Endothelial cell of umbilical vein (primary cell): ENCODE data around the gene RPP25L. TPM values are rescaled to one million over a fixed set of nuclear protein-coding genes. Genes with fewer than 3 reads are reported as not detected.

Source experiments
- BruUV-seq: library from RNA; stranded (reverse); fragments of 400-500 nt; replicated peaks from 2 replicates; lab custom pipeline; 2021; lab: Mats Ljungman, UMichigan
- CTCF ChIA-PET: fragments of 300-600, 350-600 bp; sonication (Branson Sonifier 250); formaldehyde crosslinking; loops from one replicate; lab custom pipeline; 2021; ENCODE audit warnings: antibody characterized with exemption, inconsistent platforms; lab: Charles Lee
- POLR2A ChIA-PET: fragments of 300-600, 350-600 bp; sonication (Branson Sonifier 250); formaldehyde crosslinking; loops from one replicate; lab custom pipeline; 2021; ENCODE audit warnings: antibody characterized with exemption, inconsistent platforms; lab: Charles Lee
- DNase-seq: peaks from one replicate; pipeline ENCODE4 v3.0.0-alpha.2; 2011; ENCODE audit warnings: low read depth, low spot score
- FAIRE-seq: peaks from 2 replicates; lab custom pipeline; 2011; peaks lifted over from hg19 to GRCh38; lab: Jason Lieb, UNC
- H2AFZ ChIP-seq: 2 replicates; pipeline ENCODE4 v1.6.0; 2012; ENCODE audit warnings: low read depth, low read length, control low read depth, inconsistent platforms
- H3K27ac ChIP-seq: 2 replicates; pipeline ENCODE4 v1.5.1; 2011; ENCODE audit warnings: low read depth, mild to moderate bottlenecking, control low read depth, low read length, moderate library complexity; ENCODE audit not compliant: insufficient read depth
- H3K27me3 ChIP-seq, 2 experiments: 2 replicates each; pipeline versions ENCODE4 v1.6.0 to v1.6.1; 2011; ENCODE audit warnings: low read length in 2 of 2, mixed read lengths in 1 of 2; ENCODE audit not compliant: control insufficient read depth in 2 of 2, insufficient read depth in 2 of 2
- H3K36me3 ChIP-seq, 2 experiments: 2 replicates in 1 of 2; 3 replicates in 1 of 2; pipeline ENCODE4 v1.5.1; 2011; ENCODE audit warnings: low read length in 2 of 2, mild to moderate bottlenecking in 1 of 2, moderate library complexity in 1 of 2; ENCODE audit not compliant: control insufficient read depth in 2 of 2, insufficient read depth in 2 of 2; ENCODE audit errors: extremely low read depth in 1 of 2
- H3K4me1 ChIP-seq: 3 replicates; pipeline ENCODE4 v1.5.1; 2011; ENCODE audit warnings: mild to moderate bottlenecking, low read length; ENCODE audit not compliant: control insufficient read depth, insufficient read depth; ENCODE audit errors: extremely low read depth
- H3K4me2 ChIP-seq: 2 replicates; pipeline ENCODE4 v1.6.1; 2011; ENCODE audit warnings: low read length, control low read depth, mixed read lengths; ENCODE audit not compliant: insufficient read depth
- H3K4me3 ChIP-seq, 3 experiments: fragments of 200-600 bp in 1 of 3; sonication (generic), shearing (Covaris generic) in 1 of 3; replicated peaks in 1 of 3; 2 replicates each; pipeline ENCODE4 v1.5.1; 2011 to 2016; ENCODE audit warnings: control low read depth in 3 of 3, low read length in 3 of 3, mild to moderate bottlenecking in 2 of 3, inconsistent platforms in 1 of 3, low read depth in 1 of 3, moderate library complexity in 1 of 3; ENCODE audit not compliant: insufficient read depth in 1 of 3
- H3K79me2 ChIP-seq: 2 replicates; pipeline ENCODE4 v1.6.0; 2012; ENCODE audit warnings: low read length, inconsistent platforms; ENCODE audit not compliant: control insufficient read depth, insufficient read depth
- H3K9ac ChIP-seq: replicated peaks from 2 replicates; pipeline ENCODE3; 2011; ENCODE audit warnings: low read length, control low read depth; ENCODE audit not compliant: insufficient read depth; ENCODE audit errors: extremely low read depth
- H3K9me1 ChIP-seq: replicated peaks from 3 replicates; pipeline ENCODE4 v1.6.0; 2011; ENCODE audit warnings: mild to moderate bottlenecking, low read length; ENCODE audit not compliant: control insufficient read depth, insufficient read depth; ENCODE audit errors: extremely low read depth
- H3K9me3 ChIP-seq: replicated peaks from 2 replicates; pipeline ENCODE4 v1.5.1; 2012; ENCODE audit warnings: low read length, inconsistent platforms; ENCODE audit not compliant: control insufficient read depth, insufficient read depth
- H4K20me1 ChIP-seq: replicated peaks from 2 replicates; pipeline ENCODE3; 2011; ENCODE audit warnings: mild to moderate bottlenecking, low read length; ENCODE audit not compliant: control insufficient read depth, insufficient read depth; ENCODE audit errors: extremely low read depth
- CTCF ChIP-seq, 2 donors: IDR thresholded peaks; 1 replicate in 1 of 2; 2 replicates in 1 of 2; pipeline ENCODE4 v1.5.1; 2011; ENCODE audit warnings: low read length in 2 of 2, mild to moderate bottlenecking in 2 of 2, moderate library complexity in 2 of 2, control low read depth in 1 of 2, inconsistent platforms in 1 of 2, low read depth in 1 of 2; ENCODE audit not compliant: insufficient read depth in 1 of 2; ENCODE audit errors: extremely low read depth in 1 of 2
- EZH2 ChIP-seq: IDR thresholded peaks from 2 replicates; pipeline ENCODE4 v1.6.1; 2012; ENCODE audit warnings: borderline replicate concordance, low read depth, mild to moderate bottlenecking, moderate library complexity, low read length, inconsistent platforms; ENCODE audit not compliant: severe bottlenecking
- GATA2 ChIP-seq: IDR thresholded peaks from 2 replicates; pipeline ENCODE4 v1.7.0; 2011; ENCODE audit warnings: low read depth, mild to moderate bottlenecking, moderate library complexity, mixed read lengths, low read length; ENCODE audit not compliant: insufficient read length, insufficient read depth
- MAX ChIP-seq: IDR thresholded peaks from 2 replicates; pipeline ENCODE4 v1.6.1; 2011; ENCODE audit not compliant: insufficient read depth, insufficient read length
- MYC ChIP-seq: IDR thresholded peaks from one replicate; pipeline ENCODE4 v1.6.1; 2011; ENCODE audit warnings: mild to moderate bottlenecking, low read depth, low read length
- POLR2A ChIP-seq: IDR thresholded peaks from 2 replicates; pipeline ENCODE4 v1.6.1; 2012; ENCODE audit warnings: low read depth, mild to moderate bottlenecking, control low read depth, low read length
- dilution Hi-C: fragments of 300-500 bp; cut with MboI; formaldehyde crosslinking; loops from one replicate; pipeline ENCODE4 v1.15.0; 2019; ENCODE audit warnings: low sequenced_read_pairs; ENCODE audit not compliant: extremely low pct_ligation_motif_present
- intact Hi-C: fragments of 100-400 bp; cut with micrococcal nuclease; formaldehyde crosslinking; loops from one replicate; pipeline ENCODE4 v1.10.0; 2022
- polyA plus RNA-seq, 4 experiments: library from polyadenylated mRNA; depleted of rRNA in 3 of 4; stranded (reverse) in 3 of 4; unstranded in 1 of 4; fragments of >200 nt; gene quantifications; 2 replicates each; pipeline versions ENCODE4 v1.2.1 to v1.2.3, GENCODE V29; 2011 to 2012; ENCODE audit warnings: missing spikeins in 1 of 4
- small RNA-seq: library from RNA; depleted of rRNA; stranded (forward); fragments of <200 nt; gene quantifications from one replicate; pipeline ENCODE3, GENCODE V24; 2012; ENCODE audit warnings: low replicate concordance, low read depth; ENCODE audit not compliant: insufficient read depth, insufficient read length
- total RNA-seq: library from RNA; stranded (reverse); gene quantifications from 2 replicates; pipeline ENCODE4 v1.2.3, GENCODE V29; 2021

Gene RPP25L
- total and polyA plus RNA-seq, 2 donors (not counting 3 experiments of a cell fraction or from before 2014, with no cell fraction given): 15.7 to 41.0 TPM

GRCh38 chr9:34560599-34561214, 51.2 kb downstream of the RPP25L start:
- H3K27ac ChIP-seq: no peak overlapping the region
- H3K4me1 ChIP-seq: no peaks in the 10 kb centered on the region
- H3K27me3 ChIP-seq: peaks cover 15 to 29% of the 10 kb centered on the region in 2 experiments
- no peaks in the 10 kb centered on the region for H4K20me1 ChIP-seq
- no peaks in the 10 kb centered on the region for H3K36me3 ChIP-seq
- H2AFZ ChIP-seq: no peak overlapping the region
- TF ChIP-seq POLR2A: no peak
- no peak for TF ChIP-seq GATA2
- no peak for TF ChIP-seq CTCF (IDR thresholded peaks at IDR 0.05; ENCODE audit: extremely low read depth in 1 of 2, insufficient read depth in 1 of 2, low read depth in 1 of 2, low read length in 2 of 2)
- no peak for TF ChIP-seq MAX
- TF ChIP-seq EZH2: no peak
- TF ChIP-seq MYC: no peak
- H3K79me2 ChIP-seq: no peaks in the 10 kb centered on the region
- H3K9ac ChIP-seq: no peak overlapping the region
- H3K4me3 ChIP-seq: no peak overlapping the region
- no peak overlapping the region for H3K4me2 ChIP-seq
- H3K9me1 ChIP-seq: no peaks in the 10 kb centered on the region
- ChIA-PET POLR2A (no interaction called here), CTCF (interaction anchor here (1.3 to 2.3 kb wide), 3 partner anchors 11 to 31 kb away, joined by 3 to 10 read pairs (median 7); no protein-coding TSS in a partner anchor)
- intact Hi-C loops: no loop called here
- no peaks in the 10 kb centered on the region for H3K9me3 ChIP-seq
- no peak for DNase-seq
- no peak for FAIRE-seq
- dilution Hi-C loops: no loop called here
- BruUV-seq: no TSS peak

Small RNAs within 50 kb of the gene (small RNA-seq; reads per million reads assigned to genes)
- gene CCL27: not detected

Other genes starting within 250 kb of the RPP25L start
- 6.3 and 7.0 TPM in 2 replicates for gene MYORG, start 235.2 kb downstream of the RPP25L start, total RNA-seq
- gene MYORG, start 235.2 kb downstream of the RPP25L start, polyA plus RNA-seq: 2.8 TPM in 2 replicates
- gene FAM219A, start 153.5 kb downstream of the RPP25L start, total RNA-seq: 35.7 and 39.5 TPM in 2 replicates
- 18.1 and 20.0 TPM in 2 replicates for gene FAM219A, start 153.5 kb downstream of the RPP25L start, polyA plus RNA-seq
- not detected in 2 replicates for gene DNAI1, start 153.3 kb downstream of the RPP25L start, total RNA-seq
- not detected in 2 replicates for gene DNAI1, start 153.3 kb downstream of the RPP25L start, polyA plus RNA-seq
- gene ENHO, start 89.1 kb downstream of the RPP25L start, total RNA-seq: not detected in 2 replicates
- gene ENHO, start 89.1 kb downstream of the RPP25L start, polyA plus RNA-seq: 0.10 and 0.11 TPM in 2 replicates
- not detected in 2 replicates for gene CNTFR, start 22.4 kb downstream of the RPP25L start, total RNA-seq
- not detected in 2 replicates for gene CNTFR, start 22.4 kb downstream of the RPP25L start, polyA plus RNA-seq
- gene DCTN3, start 8.4 kb upstream of the RPP25L start, total RNA-seq: 91.0 and 93.3 TPM in 2 replicates
- 170 TPM in 2 replicates for gene DCTN3, start 8.4 kb upstream of the RPP25L start, polyA plus RNA-seq
- gene ARID3C, start 17.0 kb upstream of the RPP25L start, total RNA-seq: not detected in 2 replicates
- not detected in 2 replicates for gene ARID3C, start 17.0 kb upstream of the RPP25L start, polyA plus RNA-seq
- 74.1 and 81.2 TPM in 2 replicates for gene SIGMAR1, start 25.7 kb upstream of the RPP25L start, total RNA-seq
- 78.4 and 83.5 TPM in 2 replicates for gene SIGMAR1, start 25.7 kb upstream of the RPP25L start, polyA plus RNA-seq
- gene GALT, start 34.6 kb upstream of the RPP25L start, total RNA-seq: 30.0 and 36.6 TPM in 2 replicates
- 58.5 and 61.3 TPM in 2 replicates for gene GALT, start 34.6 kb upstream of the RPP25L start, polyA plus RNA-seq
- 13.6 and 15.3 TPM in 2 replicates for gene IL11RA, start 40.1 kb upstream of the RPP25L start, total RNA-seq
- 18.6 and 22.5 TPM in 2 replicates for gene IL11RA, start 40.1 kb upstream of the RPP25L start, polyA plus RNA-seq
- not detected in 2 replicates for gene CCL27, start 50.6 kb upstream of the RPP25L start, total RNA-seq
- not detected in 2 replicates for gene CCL27, start 50.6 kb upstream of the RPP25L start, polyA plus RNA-seq
- not detected in 2 replicates for gene CCL19, start 79.2 kb upstream of the RPP25L start, total RNA-seq
- not detected in 2 replicates for gene CCL19, start 79.2 kb upstream of the RPP25L start, polyA plus RNA-seq
- 0.85 TPM in 1 of 2 replicates, not detected in the other for gene CCL21, start 98.0 kb upstream of the RPP25L start, total RNA-seq
- 0.17 TPM in 1 of 2 replicates, not detected in the other for gene CCL21, start 98.0 kb upstream of the RPP25L start, polyA plus RNA-seq